Smooth muscle cell (in vitro differentiated cells): ENCODE results near the gene TAAR9. TPM values are rescaled to one million over a fixed set of nuclear protein-coding genes. Genes with fewer than 3 reads are reported as not detected.

Experiments
- DNase-seq: peaks from one replicate; lab custom pipeline; 2025; ENCODE audit not compliant: unreplicated experiment; lab: John Stamatoyannopoulos, UW
- H2AFZ ChIP-seq: fragments of 200-600 bp; sonication (generic); 2 replicates; pipeline ENCODE4 v1.6.0; 2016; ENCODE audit warnings: antibody characterized with exemption, low read depth, mild to moderate bottlenecking
- H3F3A ChIP-seq: fragments of 200-600 bp; sonication (generic); 2 replicates; pipeline ENCODE4 v1.6.0; 2017; ENCODE audit warnings: antibody characterized with exemption, low read depth
- H3K27ac ChIP-seq: fragments of 200-600 bp; sonication (generic); 2 replicates; pipeline ENCODE4 v1.5.1; 2016; ENCODE audit warnings: low read depth, mild to moderate bottlenecking
- H3K27me3 ChIP-seq: fragments of 200-600 bp; sonication (generic); 2 replicates; pipeline ENCODE4 v1.6.1; 2016; ENCODE audit warnings: low read depth, mild to moderate bottlenecking
- H3K36me3 ChIP-seq: fragments of 200-600 bp; sonication (generic); 2 replicates; pipeline ENCODE4 v1.5.1; 2016; ENCODE audit warnings: low read depth
- H3K4me1 ChIP-seq: fragments of 200-600 bp; sonication (generic); 2 replicates; pipeline ENCODE4 v1.5.1; 2016; ENCODE audit warnings: low read depth
- H3K4me2 ChIP-seq: fragments of 200-600 bp; sonication (generic); 2 replicates; pipeline ENCODE4 v1.6.0; 2016; ENCODE audit warnings: mild to moderate bottlenecking
- H3K4me3 ChIP-seq: fragments of 200-600 bp; sonication (generic); 2 replicates; pipeline ENCODE4 v1.5.1; 2016; ENCODE audit warnings: mild to moderate bottlenecking
- H3K79me2 ChIP-seq: fragments of 200-600 bp; sonication (generic); 2 replicates; pipeline ENCODE4 v1.6.0; 2016; ENCODE audit warnings: low read depth, mild to moderate bottlenecking
- H3K9ac ChIP-seq: fragments of 200-600 bp; sonication (generic); 2 replicates; pipeline ENCODE4 v1.6.0; 2016; ENCODE audit warnings: low read depth
- H3K9me3 ChIP-seq: fragments of 200-600 bp; sonication (generic); replicated peaks from 2 replicates; pipeline ENCODE4 v1.5.1; 2016; ENCODE audit warnings: low read depth
- H4K20me1 ChIP-seq: fragments of 200-600 bp; sonication (generic); 2 replicates; pipeline ENCODE4 v1.6.0; 2016; ENCODE audit warnings: low read depth
- WGBS: methylation state at CpG from one replicate; pipeline ENCODE4 v1.1.7; 2016; ENCODE audit warnings: low lambda C conversion rate; 5-methylcytosine and 5-hydroxymethylcytosine counted together
- polyA plus RNA-seq: library from polyadenylated mRNA; unstranded; fragments of >200 nt; fragmentation: Nextera tagmentation; extraction: Ambion mirVana; gene quantifications from 2 replicates; pipeline ENCODE4 v1.2.1, GENCODE V29; 2016
- total RNA-seq: library from RNA; depleted of rRNA; stranded (reverse); fragments of >200 nt; gene quantifications from 2 replicates; pipeline ENCODE4 v1.2.3, GENCODE V29; 2014
- TF ChIP-seq, protein P1 (sequence below): fragments of 200-600 bp; sonication (generic); IDR thresholded peaks from 2 replicates; pipeline ENCODE4 v1.5.1; 2017; ENCODE audit warnings: borderline replicate concordance, mild to moderate bottlenecking, antibody characterized with exemption; ENCODE audit not compliant: insufficient read depth, poor library complexity, severe bottlenecking

TAAR9 gene
- total and polyA plus RNA-seq, 2 experiments from 2014 or later = not detected

DNA sequence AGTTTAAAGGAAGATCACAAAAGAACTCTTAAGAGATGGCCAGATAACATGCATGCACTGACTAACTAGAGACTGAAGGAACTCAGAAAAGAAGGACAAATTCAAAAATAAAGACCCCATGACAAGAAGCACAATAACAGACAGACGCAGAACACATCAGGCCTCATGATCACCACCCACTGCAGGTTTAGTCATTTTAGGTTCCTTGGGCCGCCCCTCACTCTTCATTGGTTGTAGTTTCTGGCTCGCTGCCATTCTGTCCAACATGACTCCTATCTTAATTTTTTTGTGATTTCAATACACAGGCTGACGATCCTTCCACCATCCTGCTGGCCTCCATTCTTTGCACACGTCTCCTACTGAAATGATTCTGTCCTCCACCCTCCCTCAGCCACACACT, 46.8 kb upstream of the TAAR9 start:
- no peak overlapping the region for H3K27ac ChIP-seq
- TF ChIP-seq, protein P1, sequence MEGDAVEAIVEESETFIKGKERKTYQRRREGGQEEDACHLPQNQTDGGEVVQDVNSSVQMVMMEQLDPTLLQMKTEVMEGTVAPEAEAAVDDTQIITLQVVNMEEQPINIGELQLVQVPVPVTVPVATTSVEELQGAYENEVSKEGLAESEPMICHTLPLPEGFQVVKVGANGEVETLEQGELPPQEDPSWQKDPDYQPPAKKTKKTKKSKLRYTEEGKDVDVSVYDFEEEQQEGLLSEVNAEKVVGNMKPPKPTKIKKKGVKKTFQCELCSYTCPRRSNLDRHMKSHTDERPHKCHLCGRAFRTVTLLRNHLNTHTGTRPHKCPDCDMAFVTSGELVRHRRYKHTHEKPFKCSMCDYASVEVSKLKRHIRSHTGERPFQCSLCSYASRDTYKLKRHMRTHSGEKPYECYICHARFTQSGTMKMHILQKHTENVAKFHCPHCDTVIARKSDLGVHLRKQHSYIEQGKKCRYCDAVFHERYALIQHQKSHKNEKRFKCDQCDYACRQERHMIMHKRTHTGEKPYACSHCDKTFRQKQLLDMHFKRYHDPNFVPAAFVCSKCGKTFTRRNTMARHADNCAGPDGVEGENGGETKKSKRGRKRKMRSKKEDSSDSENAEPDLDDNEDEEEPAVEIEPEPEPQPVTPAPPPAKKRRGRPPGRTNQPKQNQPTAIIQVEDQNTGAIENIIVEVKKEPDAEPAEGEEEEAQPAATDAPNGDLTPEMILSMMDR = no peak
- no peak for DNase-seq

DNA sequence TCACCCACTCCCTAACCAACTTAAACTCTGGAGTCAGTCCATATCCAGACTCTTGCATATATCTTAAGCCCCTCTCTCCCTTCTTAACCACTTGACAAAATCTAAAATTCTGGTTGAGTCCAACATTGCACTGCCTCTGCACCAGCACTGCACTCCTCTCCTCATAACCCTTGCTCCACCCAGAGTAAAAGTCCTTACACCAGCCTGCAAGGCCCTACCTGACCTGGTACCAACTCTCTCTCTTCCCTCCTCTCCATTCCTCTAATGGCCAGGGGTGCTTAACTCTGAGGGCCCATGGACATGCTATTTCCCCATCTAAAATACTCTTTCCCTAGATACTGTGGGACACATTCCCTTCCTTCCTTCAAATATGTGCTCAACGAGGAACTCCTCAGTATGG, 46.2 kb upstream of the TAAR9 start:
- DNase-seq = no peak
- Histone ChIP-seq H3F3A (no peaks in the 10 kb centered on the region), H3K79me2 (peaks cover 42% of the 10 kb centered on the region), H2AFZ (no peak overlapping the region), H3K9me3 (no peaks in the 10 kb centered on the region), H3K36me3 (peaks cover 5% of the 10 kb centered on the region), H3K4me2 (no peak overlapping the region), H4K20me1 (peaks cover 84% of the 10 kb centered on the region), H3K27ac (no peak overlapping the region), H3K4me1 (no peaks in the 10 kb centered on the region), H3K4me3 (no peak overlapping the region), H3K27me3 (no peaks in the 10 kb centered on the region), H3K9ac (no peak overlapping the region)
- TF ChIP-seq, protein P1 = no peak
- WGBS = 100% methylated on average over 1 of the region's 1 CpG

More for the DNA sequence above, 46.8 kb upstream of the TAAR9 start:
- H3K9ac ChIP-seq = no peak overlapping the region
- no peaks in the 10 kb centered on the region for H3F3A ChIP-seq
- H3K36me3 ChIP-seq = peaks cover 6% of the 10 kb centered on the region
- no peaks in the 10 kb centered on the region for H3K9me3 ChIP-seq
- H3K4me2 ChIP-seq = no peak overlapping the region
- no peaks in the 10 kb centered on the region for H3K4me1 ChIP-seq
- peaks cover 79% of the 10 kb centered on the region for H4K20me1 ChIP-seq
- 86% methylated on average over 5 of the region's 5 CpGs for WGBS
- peaks cover 37% of the 10 kb centered on the region for H3K79me2 ChIP-seq
- no peak overlapping the region for H2AFZ ChIP-seq
- H3K27me3 ChIP-seq = no peaks in the 10 kb centered on the region
- no peak overlapping the region for H3K4me3 ChIP-seq

DNA sequence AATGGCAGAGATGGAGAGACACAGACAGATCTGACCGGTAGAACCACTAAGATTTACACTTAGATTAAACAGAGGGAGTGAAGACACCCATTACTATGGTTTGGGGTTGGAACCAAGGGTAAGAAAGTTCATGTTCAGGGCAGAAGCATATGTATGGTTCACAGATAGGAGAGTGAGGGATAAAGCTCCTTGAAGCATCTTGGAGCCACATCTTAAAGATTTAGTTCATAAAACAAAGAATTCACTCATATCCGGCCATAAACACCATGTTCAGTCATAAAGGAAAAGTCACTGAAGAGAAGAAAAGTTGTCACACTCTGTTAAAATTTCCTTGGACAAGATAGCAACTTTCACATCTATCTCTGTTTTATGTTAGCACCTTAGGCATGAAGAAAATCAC, 43.1 kb upstream of the TAAR9 start:
- DNase-seq = no peak
- TF ChIP-seq, protein P1 = no peak
- no peaks in the 10 kb centered on the region for H3K27me3 ChIP-seq
- H3K36me3 ChIP-seq = no peaks in the 10 kb centered on the region
- H3K79me2 ChIP-seq = peaks cover 44% of the 10 kb centered on the region
- no peak overlapping the region for H3K4me3 ChIP-seq
- WGBS = 79% methylated on average over 2 of the region's 2 CpGs
- H3K4me1 ChIP-seq = no peaks in the 10 kb centered on the region
- H4K20me1 ChIP-seq = peaks cover 78% of the 10 kb centered on the region
- no peak overlapping the region for H3K4me2 ChIP-seq
- H2AFZ ChIP-seq = no peak overlapping the region
- no peak overlapping the region for H3K9ac ChIP-seq
- no peaks in the 10 kb centered on the region for H3K9me3 ChIP-seq
- H3K27ac ChIP-seq = no peak overlapping the region
- no peaks in the 10 kb centered on the region for H3F3A ChIP-seq

DNA sequence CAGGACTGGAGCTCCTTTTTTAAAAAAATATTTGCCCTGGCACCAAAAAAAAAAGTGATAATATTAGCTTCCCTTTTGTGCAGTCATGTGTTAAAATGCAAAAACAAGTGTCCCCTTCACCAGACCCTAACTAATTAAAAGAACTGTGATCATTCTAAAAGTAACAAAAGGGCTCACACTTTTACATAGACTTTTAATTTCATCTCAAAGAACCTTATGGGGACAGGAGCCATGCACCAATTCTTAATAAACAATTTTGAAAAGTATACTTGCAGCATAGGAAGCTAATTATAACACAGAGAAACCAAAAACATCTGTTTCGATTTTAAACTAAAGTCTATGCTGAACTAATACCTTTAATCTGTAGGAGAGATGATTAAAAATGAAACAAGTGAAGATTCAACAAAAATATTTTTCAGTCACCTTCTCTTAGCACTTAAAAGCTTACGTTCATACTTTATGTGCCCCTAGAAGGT, 42.4 kb upstream of the TAAR9 start:
- TF ChIP-seq, protein P1 = no peak

More for the DNA sequence above, 42.4 kb upstream of the TAAR9 start:
- Histone ChIP-seq H3K4me2 (no peak overlapping the region), H4K20me1 (peaks cover 73% of the 10 kb centered on the region), H3K36me3 (no peaks in the 10 kb centered on the region), H3K9me3 (no peaks in the 10 kb centered on the region), H3K27me3 (no peaks in the 10 kb centered on the region), H3K4me3 (no peak overlapping the region), H3K9ac (no peak overlapping the region), H2AFZ (no peak overlapping the region), H3F3A (no peaks in the 10 kb centered on the region), H3K27ac (no peak overlapping the region), H3K4me1 (no peaks in the 10 kb centered on the region), H3K79me2 (peaks cover 44% of the 10 kb centered on the region)
- whole genome bisulfite sequencing = 96% methylated on average over 2 of the region's 2 CpGs
- DNase-seq = no peak
